A549 (cell line): ENCODE measurements around the gene CERS6.

ENCODE experiments used
- BHLHE40 ChIP-seq: IDR thresholded peaks from 2 replicates; pipeline ENCODE4 v1.6.1; 2012; ENCODE audit warnings: low read depth, low read length, inconsistent platforms
- CEBPB ChIP-seq, 2 experiments: fragments of >200 bp in 1 of 2; sonication (Bioruptor Twin) in 1 of 2; formaldehyde crosslinking in 1 of 2; IDR thresholded peaks; 2 replicates each; pipeline ENCODE4 v1.6.1; 2012 to 2016
- CHD4 ChIP-seq: fragments of 200-600 bp; sonication (generic); IDR thresholded peaks from 2 replicates; pipeline ENCODE4 v1.6.1; 2016; ENCODE audit warnings: antibody characterized with exemption, mild to moderate bottlenecking, borderline replicate concordance
- HOXA7 ChIP-seq: fragments of 250-450 bp; sonication (Bioruptor Pico); IDR thresholded peaks from 2 replicates; pipeline ENCODE4 v1.5.0; 2020; ENCODE audit warnings: mild to moderate bottlenecking, moderate library complexity
- JUN ChIP-seq, 2 experiments: fragments of >200 bp; sonication (Bioruptor Twin); formaldehyde crosslinking; IDR thresholded peaks; 2 replicates in 1 of 2; 3 replicates in 1 of 2; pipeline ENCODE4 v1.6.1; 2016 to 2017
- NR3C1 ChIP-seq: fragments of >200 bp; sonication (Bioruptor Twin); formaldehyde crosslinking; IDR thresholded peaks from 3 replicates; pipeline ENCODE4 v1.6.1; 2017
- PHF8 ChIP-seq: fragments of 200-600 bp; sonication (generic); IDR thresholded peaks from 2 replicates; pipeline ENCODE4 v1.6.1; 2016; ENCODE audit warnings: low read depth, mild to moderate bottlenecking, antibody characterized with exemption, moderate library complexity, borderline replicate concordance
- POLR2A ChIP-seq: IDR thresholded peaks from 2 replicates; pipeline ENCODE4 v1.6.1; 2012; ENCODE audit warnings: mild to moderate bottlenecking, low read length
- POLR2AphosphoS2 ChIP-seq: conservative IDR thresholded peaks from 2 replicates; pipeline ENCODE4 v1.6.1; 2012; ENCODE audit warnings: low read length, improper control_type of control experiment, inconsistent platforms
- RCOR1 ChIP-seq: fragments of 150-350 bp; IDR thresholded peaks from 2 replicates; pipeline ENCODE4 v1.6.1; 2014; ENCODE audit warnings: antibody characterized with exemption, low read length, low read depth
- RFX5 ChIP-seq: fragments of 450-650 bp; IDR thresholded peaks from 2 replicates; pipeline ENCODE4 v1.7.1; 2014; ENCODE audit warnings: antibody characterized with exemption, mild to moderate bottlenecking, moderate library complexity
- SMC3 ChIP-seq: fragments of >200 bp; sonication (Bioruptor Twin); formaldehyde crosslinking; IDR thresholded peaks from 3 replicates; pipeline ENCODE4 v1.6.1; 2018; ENCODE audit warnings: inconsistent platforms
- SREBF2 ChIP-seq: fragments of 450-650 bp; IDR thresholded peaks from 2 replicates; pipeline ENCODE4 v1.6.1; 2014; ENCODE audit warnings: mild to moderate bottlenecking, moderate library complexity
- TF ChIP-seq, protein P1 (sequence below): fragments of >200 bp; sonication (Bioruptor Twin); formaldehyde crosslinking; IDR thresholded peaks from 3 replicates; pipeline ENCODE4 v1.5.1; 2016

- TF ChIP-seq, protein P1, sequence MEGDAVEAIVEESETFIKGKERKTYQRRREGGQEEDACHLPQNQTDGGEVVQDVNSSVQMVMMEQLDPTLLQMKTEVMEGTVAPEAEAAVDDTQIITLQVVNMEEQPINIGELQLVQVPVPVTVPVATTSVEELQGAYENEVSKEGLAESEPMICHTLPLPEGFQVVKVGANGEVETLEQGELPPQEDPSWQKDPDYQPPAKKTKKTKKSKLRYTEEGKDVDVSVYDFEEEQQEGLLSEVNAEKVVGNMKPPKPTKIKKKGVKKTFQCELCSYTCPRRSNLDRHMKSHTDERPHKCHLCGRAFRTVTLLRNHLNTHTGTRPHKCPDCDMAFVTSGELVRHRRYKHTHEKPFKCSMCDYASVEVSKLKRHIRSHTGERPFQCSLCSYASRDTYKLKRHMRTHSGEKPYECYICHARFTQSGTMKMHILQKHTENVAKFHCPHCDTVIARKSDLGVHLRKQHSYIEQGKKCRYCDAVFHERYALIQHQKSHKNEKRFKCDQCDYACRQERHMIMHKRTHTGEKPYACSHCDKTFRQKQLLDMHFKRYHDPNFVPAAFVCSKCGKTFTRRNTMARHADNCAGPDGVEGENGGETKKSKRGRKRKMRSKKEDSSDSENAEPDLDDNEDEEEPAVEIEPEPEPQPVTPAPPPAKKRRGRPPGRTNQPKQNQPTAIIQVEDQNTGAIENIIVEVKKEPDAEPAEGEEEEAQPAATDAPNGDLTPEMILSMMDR: no peak
- TF ChIP-seq SREBF2 (no peak), HOXA7 (CRISPR knock-in tag) (no peak), PHF8 (no peak), POLR2A (no peak), RFX5 (no peak), RCOR1 (no peak), CEBPB (IDR thresholded peaks at IDR 0.05) (no peak), JUN (IDR thresholded peaks at IDR 0.05) (no peak), CHD4 (no peak), BHLHE40 (no peak), NR3C1 (no peak), POLR2AphosphoS2 (no peak), SMC3 (no peak)
Observed at GRCh38 chr2:168679081-168679480, 223.0 kb downstream of the CERS6 start.
